Loucy (cell line): ENCODE results near the gene RAB5IF.
"Not testable (repeated sequence)": the region's sequence is repeated elsewhere in the genome, so short reads cannot be mapped to it uniquely, and the experiment has no call there.

Source experiments
- H2AFZ ChIP-seq: fragments of 200-600 bp; sonication (generic); 2 replicates; pipeline ENCODE4 v1.6.0; 2016; ENCODE audit warnings: antibody characterized with exemption, mild to moderate bottlenecking, low read length, moderate library complexity
- H3F3A ChIP-seq: fragments of 200-600 bp; 2 replicates; pipeline ENCODE4 v1.6.0; 2016; ENCODE audit warnings: antibody characterized with exemption, low read depth, mild to moderate bottlenecking
- H3K27me3 ChIP-seq: fragments of 200-600 bp; sonication (generic); 2 replicates; pipeline ENCODE4 v1.6.1; 2014; ENCODE audit warnings: low read length, mild to moderate bottlenecking; ENCODE audit not compliant: insufficient read depth, poor library complexity, severe bottlenecking
- H3K36me3 ChIP-seq: fragments of 200-600 bp; sonication (generic); 2 replicates; pipeline ENCODE4 v1.6.1; 2016; ENCODE audit warnings: low read length; ENCODE audit not compliant: insufficient read depth
- H3K4me1 ChIP-seq: fragments of 200-600 bp; sonication (generic); 2 replicates; pipeline ENCODE4 v1.5.1; 2014; ENCODE audit warnings: low read length, mild to moderate bottlenecking; ENCODE audit not compliant: insufficient read depth, poor library complexity, severe bottlenecking
- H3K4me2 ChIP-seq: fragments of 200-600 bp; sonication (generic); 2 replicates; pipeline ENCODE4 v1.6.0; 2014; ENCODE audit warnings: antibody characterized with exemption, low read length, low read depth, mild to moderate bottlenecking; ENCODE audit not compliant: poor library complexity, severe bottlenecking
- H3K4me3 ChIP-seq: fragments of 200-600 bp; sonication (generic); 2 replicates; pipeline ENCODE4 v1.5.1; 2014; ENCODE audit warnings: low read length, mild to moderate bottlenecking, mixed read lengths; ENCODE audit not compliant: poor library complexity, severe bottlenecking
- H3K79me2 ChIP-seq: fragments of 200-600 bp; sonication (generic); 2 replicates; pipeline ENCODE4 v1.6.1; 2014; ENCODE audit warnings: low read length; ENCODE audit not compliant: insufficient read depth
- H3K9ac ChIP-seq: fragments of 200-600 bp; sonication (generic); 2 replicates; pipeline ENCODE4 v1.6.0; 2014; ENCODE audit warnings: mild to moderate bottlenecking, low read depth, low read length, moderate library complexity; ENCODE audit not compliant: poor library complexity, severe bottlenecking
- H3K9me2 ChIP-seq: fragments of 200-600 bp; sonication (generic); replicated peaks from 2 replicates; pipeline ENCODE4 v1.6.1; 2016; ENCODE audit warnings: low read depth, low read length, mixed read lengths
- H3K9me3 ChIP-seq: fragments of 200-600 bp; sonication (generic); 2 replicates; pipeline ENCODE4 v1.6.1; 2014; ENCODE audit warnings: mild to moderate bottlenecking, antibody characterized with exemption, low read length, low read depth; ENCODE audit not compliant: insufficient read depth
- H4K20me1 ChIP-seq: fragments of 200-600 bp; sonication (generic); 2 replicates; pipeline ENCODE4 v1.6.0; 2014; ENCODE audit warnings: antibody characterized with exemption, low read length, mild to moderate bottlenecking; ENCODE audit not compliant: insufficient read depth, poor library complexity, severe bottlenecking
- CTCF ChIP-seq: fragments of 200-600 bp; sonication (generic); conservative IDR thresholded peaks from 2 replicates; pipeline ENCODE4 v1.5.1; 2014; ENCODE audit warnings: mild to moderate bottlenecking, antibody characterized with exemption, low read length
- EZH2phosphoT487 ChIP-seq: fragments of 200-600 bp; IDR thresholded peaks from 2 replicates; pipeline ENCODE4 v1.6.1; 2018; ENCODE audit warnings: antibody characterized with exemption, mild to moderate bottlenecking, moderate library complexity, borderline replicate concordance

The RAB5IF gene

GRCh38 chr20:36632487-36633284, 27.1 kb downstream of the RAB5IF start:
- Histone ChIP-seq H3K36me3 (peaks cover 53% of the 10 kb centered on the region; the same call in 1 of the 2 replicates), H3K9me2 (no peaks in the 10 kb centered on the region), H3K27me3 (no peaks in the 10 kb centered on the region), H3K9ac (no peak overlapping the region), H4K20me1 (no peaks in the 10 kb centered on the region), H3K4me1 (peaks cover 35% of the 10 kb centered on the region), H2AFZ (no peak overlapping the region), H3K79me2 (peaks cover 24% of the 10 kb centered on the region; the same call in 1 of the 2 replicates), H3F3A (peaks cover 4% of the 10 kb centered on the region; the same call in 1 of the 2 replicates), H3K9me3 (no peaks in the 10 kb centered on the region), H3K4me3 (no peak overlapping the region), H3K4me2 (no peak overlapping the region)
- no peak for TF ChIP-seq CTCF
- no peak for TF ChIP-seq EZH2phosphoT487

DNA sequence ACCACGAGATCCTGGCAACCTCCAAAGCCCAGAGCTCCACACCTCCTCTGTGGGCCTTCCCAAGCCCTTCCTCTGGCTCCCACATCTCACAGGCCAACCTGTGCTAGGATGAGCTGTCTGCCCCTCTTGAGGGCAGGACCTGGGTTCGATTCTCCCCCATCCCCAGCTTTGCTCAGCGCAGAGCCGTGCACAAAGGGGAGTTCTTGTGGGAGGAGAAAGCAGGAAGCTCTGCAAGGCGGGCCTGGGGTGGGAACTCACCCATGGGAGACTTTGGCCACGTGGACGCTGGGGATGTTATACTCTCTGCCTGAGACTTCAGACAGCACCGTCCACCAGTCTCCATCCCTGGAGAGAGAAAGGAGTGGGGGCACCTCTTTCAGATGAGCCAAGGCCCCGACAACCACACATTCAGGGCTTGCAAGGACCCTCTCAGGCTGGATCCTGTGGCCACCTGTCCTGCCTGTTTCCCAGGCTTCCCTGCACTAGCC, 27.8 kb downstream of the RAB5IF start:
- TF ChIP-seq EZH2phosphoT487 (no peak), CTCF (no peak)
- Histone ChIP-seq H3K4me1 (peaks cover 35% of the 10 kb centered on the region), H2AFZ (no peak overlapping the region), H3F3A (peaks cover 4% of the 10 kb centered on the region; the same call in 1 of the 2 replicates), H3K4me3 (no peak overlapping the region), H3K9me3 (no peaks in the 10 kb centered on the region), H4K20me1 (no peaks in the 10 kb centered on the region), H3K9me2 (no peaks in the 10 kb centered on the region), H3K9ac (no peak overlapping the region), H3K36me3 (peaks cover 48% of the 10 kb centered on the region; the same call in 1 of the 2 replicates), H3K27me3 (no peaks in the 10 kb centered on the region), H3K79me2 (peaks cover 25% of the 10 kb centered on the region; the same call in 1 of the 2 replicates), H3K4me2 (no peak overlapping the region)

- TF ChIP-seq EZH2phosphoT487 = no peak
- TF ChIP-seq CTCF = no peak
- peaks cover 27% of the 10 kb centered on the region; the same call in 1 of the 2 replicates for H3K79me2 ChIP-seq
- no peak overlapping the region for H3K4me2 ChIP-seq
- peaks cover 4% of the 10 kb centered on the region; the same call in 1 of the 2 replicates for H3F3A ChIP-seq
- no peaks in the 10 kb centered on the region for H4K20me1 ChIP-seq
- no peak overlapping the region for H3K9ac ChIP-seq
- H3K4me1 ChIP-seq = peaks cover 27% of the 10 kb centered on the region
- peaks cover 56% of the 10 kb centered on the region; the same call in 1 of the 2 replicates for H3K36me3 ChIP-seq
- H3K9me2 ChIP-seq = no peaks in the 10 kb centered on the region
- H3K4me3 ChIP-seq = no peak overlapping the region
- no peaks in the 10 kb centered on the region for H3K27me3 ChIP-seq
- H3K9me3 ChIP-seq = no peaks in the 10 kb centered on the region
- H2AFZ ChIP-seq = no peak overlapping the region
Observed at GRCh38 chr20:36634342-36634741, 28.8 kb downstream of the RAB5IF start.

GRCh38 chr20:36638876-36639400, 33.4 kb downstream of the RAB5IF start:
- H3K9me2 ChIP-seq = not testable (repeated sequence)

More at GRCh38 chr20:36638876-36639400, 33.4 kb downstream of the RAB5IF start:
- H3K4me2 ChIP-seq, H3K9ac ChIP-seq, H3K9me3 ChIP-seq, H4K20me1 ChIP-seq, H2AFZ ChIP-seq, H3K4me3 ChIP-seq, H3K27me3 ChIP-seq, H3F3A ChIP-seq: not testable (repeated sequence)
- H3K79me2 ChIP-seq = peaks cover 68% of the 10 kb centered on the region
- peaks cover 32% of the 10 kb centered on the region for H3K4me1 ChIP-seq
- H3K36me3 ChIP-seq = peaks cover 33% of the 10 kb centered on the region; the same call in 1 of the 2 replicates
